ENCODE results near the gene PIGH. TPM values are rescaled to one million over a fixed set of nuclear protein-coding genes. Genes with fewer than 3 reads are reported as not detected.

Gene PIGH
- total RNA-seq, 4 donors from 2014 or later: 43.0 to 103 (median 63.1) TPM

DNA sequence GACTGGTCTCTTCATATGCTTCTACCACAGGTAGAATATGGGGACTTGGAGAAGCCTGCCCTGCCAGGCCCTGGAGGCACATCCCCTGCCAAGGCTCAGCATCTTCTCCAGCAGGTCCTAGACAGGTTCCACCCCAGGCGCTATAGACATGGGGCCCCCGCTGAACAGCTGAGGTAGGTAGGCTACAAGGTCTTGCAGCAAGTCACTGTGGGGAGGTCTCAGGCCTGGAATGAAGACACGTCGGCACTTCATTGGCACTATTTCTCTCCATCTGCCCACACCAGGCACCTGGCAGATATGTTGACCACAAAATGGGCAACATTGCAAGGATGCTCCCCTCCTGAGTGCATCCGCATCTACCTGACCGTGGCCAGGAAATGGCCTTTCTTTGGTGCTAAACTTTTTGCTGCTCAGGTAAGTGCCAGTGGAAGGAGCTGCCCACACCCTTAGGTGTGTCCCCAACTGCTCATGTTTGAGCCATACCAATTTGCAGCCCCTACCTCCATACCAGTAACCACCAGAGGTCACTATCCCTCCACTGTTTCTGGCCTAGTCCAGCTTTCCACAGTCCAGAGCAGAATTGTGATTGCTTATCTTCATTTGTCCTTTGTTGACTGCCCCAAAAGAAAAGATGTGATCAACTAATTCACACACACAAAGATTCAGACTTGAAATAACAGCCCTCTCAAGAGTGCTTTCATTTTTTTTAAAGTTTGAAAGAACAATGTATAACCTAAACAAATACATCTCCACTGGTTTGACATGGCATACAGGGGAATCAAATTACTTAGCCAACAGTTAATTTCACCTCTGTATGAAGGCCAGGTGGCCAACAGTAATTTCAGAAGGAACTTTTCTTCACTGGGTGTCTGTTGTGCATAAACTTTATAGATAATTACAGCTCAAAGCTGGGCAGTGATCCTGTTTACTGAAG is 16.1 kb downstream of the PIGH start:
- Histone ChIP-seq H3K27me3 (no peaks in the 10 kb centered on the region), H3K4me1 (peaks cover 0 to 9% of the 10 kb centered on the region in 2 donors), H3K27ac (no peak overlapping the region), H3K9me3 (no peaks in the 10 kb centered on the region), H3K36me3 (peaks cover 48 to 87% of the 10 kb centered on the region in 2 donors), H3K4me3 (replicated peaks in 1 of 3) (no peak overlapping the region)
- intact Hi-C loops (cut with DNase I): loop anchor here (5.0 kb wide), 1 partner anchor 88 kb away; the partner anchor contains the start of gene VTI1B
- peak; percentile 37 to 45 for DNase-seq
- 91 to 100% methylated on average over 6 of the region's 6 CpGs for WGBS, 2 donors
- TF ChIP-seq CTCF (IDR thresholded peaks at IDR 0.05) (peak in 4 of 6 experiments; percentile 39 to 65 (median 61)), POLR2A (IDR thresholded peaks at IDR 0.05) (peak in 1 of 2 donors; percentile 5)

DNA sequence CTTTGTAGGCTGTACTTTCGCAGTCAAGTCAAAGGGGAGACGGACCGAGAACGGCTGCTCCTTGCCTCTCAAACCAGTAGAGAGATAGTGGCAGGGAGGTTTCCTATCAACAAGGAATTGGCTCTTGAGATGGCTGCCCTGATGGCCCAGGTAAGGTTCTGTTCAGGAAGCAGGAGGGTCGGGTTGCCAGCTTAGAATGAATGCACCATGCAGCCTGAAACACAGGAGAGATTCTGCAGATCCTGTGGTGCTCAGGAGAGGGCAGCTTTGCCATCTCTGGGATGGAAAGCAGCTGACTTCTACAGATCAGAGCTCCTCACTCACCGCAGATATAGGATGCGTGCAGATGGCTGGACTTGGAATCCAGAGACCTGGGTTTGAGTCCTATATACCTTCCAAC is 18.0 kb downstream of the PIGH start:
- peaks cover 0 to 9% of the 10 kb centered on the region in 2 donors for H3K4me1 ChIP-seq
- H3K4me3 ChIP-seq (replicated peaks in 1 of 3): no peak overlapping the region
- peaks cover 49 to 84% of the 10 kb centered on the region in 2 donors for H3K36me3 ChIP-seq
- WGBS, 2 donors: 90 to 92% methylated on average over 7 of the region's 7 CpGs
- intact Hi-C loops (cut with DNase I): loop anchor here (5.0 kb wide), 1 partner anchor 90 kb away; the partner anchor contains the start of gene VTI1B
- no peaks in the 10 kb centered on the region for H3K27me3 ChIP-seq
- H3K27ac ChIP-seq: no peak overlapping the region
- no peaks in the 10 kb centered on the region for H3K9me3 ChIP-seq
- TF ChIP-seq POLR2A (IDR thresholded peaks at IDR 0.05) (no peak), CTCF (IDR thresholded peaks at IDR 0.05) (no peak)
- no peak for DNase-seq

DNA sequence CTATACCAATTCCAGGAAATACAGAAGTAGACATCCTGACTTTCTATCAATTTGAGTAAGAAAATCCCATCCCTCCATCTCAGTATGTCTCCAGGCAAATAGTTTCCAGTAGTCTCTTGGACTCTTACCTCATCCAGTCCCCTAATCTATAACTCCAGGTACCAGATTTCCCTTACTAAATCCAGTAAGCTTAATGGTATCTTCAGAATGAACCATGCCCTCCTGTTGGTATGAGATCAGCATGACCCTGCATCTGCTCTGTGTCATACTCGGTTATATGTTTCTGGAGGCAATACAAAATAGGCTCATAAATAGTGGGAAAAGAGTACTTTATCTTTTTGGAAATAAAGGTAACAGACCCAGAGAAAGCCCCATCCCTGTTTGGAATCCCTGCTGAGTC is 18.4 kb downstream of the PIGH start:
- TF ChIP-seq CTCF (IDR thresholded peaks at IDR 0.05) (no peak), POLR2A (IDR thresholded peaks at IDR 0.05) (no peak)
- peaks cover 0 to 9% of the 10 kb centered on the region in 2 donors for H3K4me1 ChIP-seq
- H3K36me3 ChIP-seq: peaks cover 47 to 83% of the 10 kb centered on the region in 2 donors
- no peak overlapping the region for H3K4me3 ChIP-seq (replicated peaks in 1 of 3)
- no peaks in the 10 kb centered on the region for H3K27me3 ChIP-seq
- H3K9me3 ChIP-seq: no peaks in the 10 kb centered on the region
- intact Hi-C loops (cut with DNase I): loop anchor here (5.0 kb wide), 1 partner anchor 91 kb away; the partner anchor contains the start of gene VTI1B
- H3K27ac ChIP-seq: no peak overlapping the region
- 93 to 100% methylated on average over 1 of the region's 1 CpG for whole genome bisulfite sequencing, 2 donors
- no peak for DNase-seq

GRCh38 chr14:67580336-67581171 is 19.5 kb downstream of the PIGH start:
- Histone ChIP-seq H3K9me3 (no peaks in the 10 kb centered on the region), H3K27ac (peak overlapping the region in 1 of 3 donors; percentile 31), H3K4me3 (replicated peaks in 1 of 3) (no peak overlapping the region), H3K36me3 (peaks cover 55 to 82% of the 10 kb centered on the region in 2 donors), H3K27me3 (no peaks in the 10 kb centered on the region), H3K4me1 (peaks cover 0 to 9% of the 10 kb centered on the region in 2 donors)
- DNase-seq: no peak
- WGBS, 2 donors: 86 to 87% methylated on average over 11 of the region's 11 CpGs
- intact Hi-C loops (cut with DNase I): loop anchor here (5.0 kb wide), 1 partner anchor 92 kb away; the partner anchor contains the start of gene VTI1B
- TF ChIP-seq CTCF (IDR thresholded peaks at IDR 0.05) (no peak), POLR2A (IDR thresholded peaks at IDR 0.05) (no peak)

Measured in thyroid gland (tissue), 4 donors.